VCaP (cell line): ENCODE data around the gene STK16.
"Not testable (repeated sequence)": the region's sequence is repeated elsewhere in the genome, so short reads cannot be mapped to it uniquely, and the experiment has no call there.

Experiments used
- H3K27ac ChIP-seq: fragments of 450-650 bp; 2 replicates; pipeline ENCODE4 v1.5.1; 2017
- TF ChIP-seq, protein P1 (sequence below): fragments of 450-650 bp; conservative IDR thresholded peaks from 2 replicates; pipeline ENCODE4 v1.5.1; 2017; ENCODE audit warnings: mild to moderate bottlenecking, moderate library complexity

STK16 gene

DNA sequence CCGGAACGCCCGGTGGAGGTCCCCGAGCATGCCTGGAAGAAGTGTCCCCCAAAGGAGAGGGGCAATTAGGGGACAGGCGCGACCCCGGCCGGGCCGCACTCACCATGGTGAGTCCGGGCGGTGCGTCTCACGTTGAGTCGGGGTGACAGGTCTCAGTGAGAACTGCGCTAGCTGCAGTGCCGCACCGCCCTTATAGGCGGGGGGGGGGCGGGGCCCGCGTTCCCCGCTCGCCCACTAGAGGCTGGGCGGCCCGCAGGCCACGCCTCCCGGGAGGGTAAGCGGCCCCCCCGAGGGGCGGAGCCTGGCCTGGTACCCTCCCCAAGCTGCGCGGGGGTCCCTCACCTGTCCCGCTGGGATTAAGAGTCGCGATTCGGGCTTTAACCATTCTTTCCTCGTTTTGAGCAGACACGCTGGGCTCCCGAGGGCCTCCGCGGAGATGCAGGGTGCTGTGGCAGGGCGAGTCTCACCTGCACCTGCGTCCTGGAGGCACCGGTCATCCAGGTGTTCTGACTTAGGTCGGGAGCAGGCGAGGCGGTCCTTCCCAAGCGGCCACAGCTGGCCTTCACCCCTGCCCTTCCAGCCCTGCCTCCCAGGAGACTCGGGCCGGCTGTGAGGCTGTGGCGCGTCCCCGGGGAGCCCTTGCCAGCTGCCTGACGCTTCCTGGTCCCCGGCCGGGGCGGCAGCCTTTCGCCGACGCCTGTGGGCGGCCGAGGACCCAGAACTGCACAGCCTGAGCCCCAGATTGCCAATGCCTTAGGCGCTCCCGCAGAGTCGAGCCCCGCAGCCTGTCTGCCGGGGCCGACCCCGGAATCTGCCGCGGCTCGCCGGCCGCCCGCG lies 8.7 kb downstream of the STK16 start, which contains the start of gene TUBA4A:
TSS of gene TUBA4A (minus strand) at position 166 of the 837 bp plus-strand sequence. CDS start at position 106, 60 bp downstream.
- TF ChIP-seq, protein P1, sequence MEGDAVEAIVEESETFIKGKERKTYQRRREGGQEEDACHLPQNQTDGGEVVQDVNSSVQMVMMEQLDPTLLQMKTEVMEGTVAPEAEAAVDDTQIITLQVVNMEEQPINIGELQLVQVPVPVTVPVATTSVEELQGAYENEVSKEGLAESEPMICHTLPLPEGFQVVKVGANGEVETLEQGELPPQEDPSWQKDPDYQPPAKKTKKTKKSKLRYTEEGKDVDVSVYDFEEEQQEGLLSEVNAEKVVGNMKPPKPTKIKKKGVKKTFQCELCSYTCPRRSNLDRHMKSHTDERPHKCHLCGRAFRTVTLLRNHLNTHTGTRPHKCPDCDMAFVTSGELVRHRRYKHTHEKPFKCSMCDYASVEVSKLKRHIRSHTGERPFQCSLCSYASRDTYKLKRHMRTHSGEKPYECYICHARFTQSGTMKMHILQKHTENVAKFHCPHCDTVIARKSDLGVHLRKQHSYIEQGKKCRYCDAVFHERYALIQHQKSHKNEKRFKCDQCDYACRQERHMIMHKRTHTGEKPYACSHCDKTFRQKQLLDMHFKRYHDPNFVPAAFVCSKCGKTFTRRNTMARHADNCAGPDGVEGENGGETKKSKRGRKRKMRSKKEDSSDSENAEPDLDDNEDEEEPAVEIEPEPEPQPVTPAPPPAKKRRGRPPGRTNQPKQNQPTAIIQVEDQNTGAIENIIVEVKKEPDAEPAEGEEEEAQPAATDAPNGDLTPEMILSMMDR = no peak
- peak within 1 kb of the TSS; percentile 99 for H3K27ac ChIP-seq

GRCh38 chr2:219254590-219255201 lies 9.4 kb downstream of the STK16 start:
- peak overlapping the region; percentile 99 for H3K27ac ChIP-seq
- TF ChIP-seq, protein P1 = no peak

GRCh38 chr2:219258942-219259341 lies 13.7 kb downstream of the STK16 start:
- not testable (repeated sequence) for H3K27ac ChIP-seq

DNA sequence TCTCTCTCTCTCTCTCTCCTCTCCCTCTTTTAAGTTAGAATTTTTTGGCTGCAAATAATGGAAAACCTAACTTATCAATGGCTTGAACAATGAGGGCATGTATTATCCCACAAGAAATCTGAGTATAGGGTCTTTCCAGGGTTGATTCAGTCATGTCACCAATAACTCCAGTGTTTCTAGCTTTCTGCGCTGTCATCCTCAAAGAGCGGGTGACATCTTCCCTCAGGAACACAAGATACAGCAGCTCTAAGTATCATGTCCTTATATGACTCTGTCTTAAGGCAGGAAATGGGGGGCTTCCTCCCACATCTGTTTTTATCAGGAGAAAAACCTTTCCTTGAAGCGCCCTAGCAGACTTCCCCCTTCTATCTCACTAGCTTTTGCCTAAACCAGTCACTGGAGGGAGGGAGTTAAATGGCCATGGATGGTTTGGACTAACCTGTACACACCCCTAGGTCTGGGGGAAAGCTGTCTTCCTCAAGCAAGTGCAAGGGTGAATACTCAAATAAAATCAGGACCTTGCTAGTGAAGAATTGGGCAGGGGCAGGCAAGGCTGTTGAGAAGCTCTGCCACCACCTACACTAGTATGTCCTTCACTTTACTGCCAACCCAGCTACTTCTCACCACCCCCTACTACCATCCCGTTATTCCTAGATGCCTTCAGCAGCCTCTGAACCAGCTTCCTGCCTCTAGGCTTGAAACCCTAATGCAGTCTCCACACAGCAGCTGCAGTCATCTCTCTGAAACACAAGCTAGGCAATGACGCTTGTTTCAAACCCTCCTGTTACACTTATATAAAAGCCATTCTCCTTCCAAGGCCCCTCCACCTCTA lies 16.0 kb downstream of the STK16 start:
- TF ChIP-seq, protein P1 = no peak
- H3K27ac ChIP-seq = no peak overlapping the region

DNA sequence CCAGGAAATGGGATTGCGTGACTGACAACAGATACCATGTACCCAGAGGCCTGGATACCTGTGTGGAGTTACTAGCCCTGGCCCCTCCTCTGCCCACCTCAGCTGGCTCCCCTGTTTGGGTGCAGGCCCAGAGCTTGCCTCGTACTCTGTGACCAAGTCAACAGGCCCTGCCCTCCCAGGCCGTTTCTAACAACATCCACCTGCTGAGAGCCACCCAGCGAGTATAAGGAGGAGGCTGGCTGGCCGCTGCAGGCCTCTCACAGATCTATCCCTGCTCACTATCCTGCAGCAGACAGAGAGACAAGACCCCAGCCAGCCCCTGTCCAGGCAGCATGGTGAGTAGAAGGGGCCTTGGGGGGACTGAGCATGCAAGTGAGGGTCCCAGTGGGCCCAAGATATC lies 21.0 kb downstream of the STK16 start:
- no peak overlapping the region for H3K27ac ChIP-seq
- TF ChIP-seq, protein P1 = no peak

GRCh38 chr2:219266886-219267285 lies 21.6 kb downstream of the STK16 start:
- TF ChIP-seq, protein P1 = no peak

GRCh38 chr2:219268294-219268693 lies 23.0 kb downstream of the STK16 start:
- TF ChIP-seq, protein P1 = no peak
- H3K27ac ChIP-seq = no peak overlapping the region

More at GRCh38 chr2:219266886-219267285, 21.6 kb downstream of the STK16 start:
- H3K27ac ChIP-seq = no peak overlapping the region
